Loucy (cell line): Measurements from ENCODE around the gene MRPL38.

ENCODE experiments used
- H2AFZ ChIP-seq: fragments of 200-600 bp; sonication (generic); 2 replicates; pipeline ENCODE4 v1.6.0; 2016; ENCODE audit warnings: antibody characterized with exemption, mild to moderate bottlenecking, low read length, moderate library complexity
- H3F3A ChIP-seq: fragments of 200-600 bp; 2 replicates; pipeline ENCODE4 v1.6.0; 2016; ENCODE audit warnings: antibody characterized with exemption, low read depth, mild to moderate bottlenecking
- H3K27me3 ChIP-seq: fragments of 200-600 bp; sonication (generic); 2 replicates; pipeline ENCODE4 v1.6.1; 2014; ENCODE audit warnings: low read length, mild to moderate bottlenecking; ENCODE audit not compliant: insufficient read depth, poor library complexity, severe bottlenecking
- H3K36me3 ChIP-seq: fragments of 200-600 bp; sonication (generic); 2 replicates; pipeline ENCODE4 v1.6.1; 2016; ENCODE audit warnings: low read length; ENCODE audit not compliant: insufficient read depth
- H3K4me1 ChIP-seq: fragments of 200-600 bp; sonication (generic); 2 replicates; pipeline ENCODE4 v1.5.1; 2014; ENCODE audit warnings: low read length, mild to moderate bottlenecking; ENCODE audit not compliant: insufficient read depth, poor library complexity, severe bottlenecking
- H3K4me2 ChIP-seq: fragments of 200-600 bp; sonication (generic); 2 replicates; pipeline ENCODE4 v1.6.0; 2014; ENCODE audit warnings: antibody characterized with exemption, low read length, low read depth, mild to moderate bottlenecking; ENCODE audit not compliant: poor library complexity, severe bottlenecking
- H3K4me3 ChIP-seq: fragments of 200-600 bp; sonication (generic); 2 replicates; pipeline ENCODE4 v1.5.1; 2014; ENCODE audit warnings: low read length, mild to moderate bottlenecking, mixed read lengths; ENCODE audit not compliant: poor library complexity, severe bottlenecking
- H3K79me2 ChIP-seq: fragments of 200-600 bp; sonication (generic); 2 replicates; pipeline ENCODE4 v1.6.1; 2014; ENCODE audit warnings: low read length; ENCODE audit not compliant: insufficient read depth
- H3K9ac ChIP-seq: fragments of 200-600 bp; sonication (generic); 2 replicates; pipeline ENCODE4 v1.6.0; 2014; ENCODE audit warnings: mild to moderate bottlenecking, low read depth, low read length, moderate library complexity; ENCODE audit not compliant: poor library complexity, severe bottlenecking
- H3K9me2 ChIP-seq: fragments of 200-600 bp; sonication (generic); replicated peaks from 2 replicates; pipeline ENCODE4 v1.6.1; 2016; ENCODE audit warnings: low read depth, low read length, mixed read lengths
- H3K9me3 ChIP-seq: fragments of 200-600 bp; sonication (generic); 2 replicates; pipeline ENCODE4 v1.6.1; 2014; ENCODE audit warnings: mild to moderate bottlenecking, antibody characterized with exemption, low read length, low read depth; ENCODE audit not compliant: insufficient read depth
- H4K20me1 ChIP-seq: fragments of 200-600 bp; sonication (generic); 2 replicates; pipeline ENCODE4 v1.6.0; 2014; ENCODE audit warnings: antibody characterized with exemption, low read length, mild to moderate bottlenecking; ENCODE audit not compliant: insufficient read depth, poor library complexity, severe bottlenecking
- CTCF ChIP-seq: fragments of 200-600 bp; sonication (generic); conservative IDR thresholded peaks from 2 replicates; pipeline ENCODE4 v1.5.1; 2014; ENCODE audit warnings: mild to moderate bottlenecking, antibody characterized with exemption, low read length
- EZH2phosphoT487 ChIP-seq: fragments of 200-600 bp; IDR thresholded peaks from 2 replicates; pipeline ENCODE4 v1.6.1; 2018; ENCODE audit warnings: antibody characterized with exemption, mild to moderate bottlenecking, moderate library complexity, borderline replicate concordance

Gene MRPL38

DNA sequence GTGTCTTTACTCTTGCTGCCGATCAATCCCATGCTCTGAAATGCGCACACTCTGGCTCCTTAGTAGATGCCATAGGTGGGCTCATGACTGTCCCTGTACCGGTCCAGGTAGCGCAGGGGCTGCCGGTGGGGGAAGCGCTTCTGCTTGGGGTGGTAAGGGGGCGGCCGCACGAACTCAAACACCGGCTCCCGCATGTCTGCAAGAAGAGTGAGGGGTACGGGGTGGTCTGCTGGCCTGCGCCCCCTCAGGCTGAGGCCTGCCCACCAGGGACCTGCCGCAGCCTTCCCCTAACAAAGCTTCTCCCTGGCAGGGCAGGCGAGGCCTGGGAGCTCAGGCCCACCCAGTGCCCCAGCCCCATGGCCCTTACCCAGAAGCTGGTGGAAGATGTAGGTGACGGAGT is 5.9 kb downstream of the MRPL38 start:
- no peak overlapping the region for H3K4me3 ChIP-seq
- peaks cover 32% of the 10 kb centered on the region for H3K4me1 ChIP-seq
- H4K20me1 ChIP-seq: no peaks in the 10 kb centered on the region
- no peaks in the 10 kb centered on the region for H3K27me3 ChIP-seq
- H3K79me2 ChIP-seq: peaks cover 50% of the 10 kb centered on the region
- H3K9me3 ChIP-seq: no peaks in the 10 kb centered on the region
- peaks cover 5% of the 10 kb centered on the region for H3F3A ChIP-seq
- TF ChIP-seq CTCF (no peak), EZH2phosphoT487 (no peak)
- H3K9me2 ChIP-seq: no peaks in the 10 kb centered on the region
- peaks cover 28% of the 10 kb centered on the region; the same call in 1 of the 2 replicates for H3K36me3 ChIP-seq
- H3K4me2 ChIP-seq: no peak overlapping the region
- no peak overlapping the region for H3K9ac ChIP-seq
- H2AFZ ChIP-seq: no peak overlapping the region

GRCh38 chr17:75898065-75898464 is 6.6 kb downstream of the MRPL38 start:
- Histone ChIP-seq H3K4me3 (no peak overlapping the region), H3K79me2 (peaks cover 46% of the 10 kb centered on the region), H3K4me2 (no peak overlapping the region), H3K4me1 (peaks cover 29% of the 10 kb centered on the region), H3K9ac (no peak overlapping the region), H3K27me3 (no peaks in the 10 kb centered on the region), H3K36me3 (peaks cover 28% of the 10 kb centered on the region; the same call in 1 of the 2 replicates), H4K20me1 (no peaks in the 10 kb centered on the region), H3K9me2 (no peaks in the 10 kb centered on the region), H3F3A (peaks cover 5% of the 10 kb centered on the region), H2AFZ (no peak overlapping the region), H3K9me3 (no peaks in the 10 kb centered on the region)
- TF ChIP-seq EZH2phosphoT487 (no peak), CTCF (no peak)

DNA sequence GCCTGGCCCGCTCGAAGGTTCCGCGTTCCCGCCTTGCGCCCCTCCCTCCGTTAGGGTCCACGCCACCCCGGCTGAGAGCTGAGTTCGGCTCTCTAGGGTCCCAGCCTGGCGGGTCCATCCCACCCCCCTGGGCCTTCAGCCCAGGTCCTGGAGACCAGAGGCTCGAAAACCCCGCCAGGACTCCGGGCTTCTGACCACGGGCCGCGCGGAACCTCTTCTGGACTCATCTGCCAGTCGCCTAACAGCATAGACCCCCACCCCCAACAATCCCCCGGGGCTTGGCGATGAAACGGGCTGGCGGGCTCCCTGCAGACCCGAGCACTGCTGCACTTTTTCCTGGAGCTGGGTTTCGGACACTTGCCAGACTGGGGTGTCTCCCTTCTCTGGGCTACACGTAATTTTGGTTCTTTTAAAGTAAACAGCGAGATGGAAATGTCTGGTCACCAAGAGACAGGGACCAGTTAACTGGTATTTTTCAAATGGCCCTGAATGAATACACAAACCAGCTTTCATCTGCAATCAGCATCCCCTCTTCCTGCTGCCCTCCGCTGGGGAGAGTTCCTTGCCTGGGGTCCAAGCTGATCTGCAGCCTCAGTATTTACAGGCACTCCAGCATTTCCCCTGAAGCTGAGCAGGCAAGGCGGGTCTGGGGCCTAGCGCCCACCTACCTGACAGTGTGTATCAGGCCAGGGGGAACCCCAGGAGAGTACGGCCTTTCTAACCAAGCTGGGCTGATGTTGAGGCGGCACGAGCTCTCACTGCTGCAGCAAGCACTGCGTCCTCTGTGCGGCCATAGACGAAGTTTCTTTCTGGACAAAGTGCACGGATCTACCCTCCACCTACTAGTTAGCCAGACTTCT is 7.3 kb downstream of the MRPL38 start:
- TF ChIP-seq EZH2phosphoT487: no peak
- TF ChIP-seq CTCF: no peak
- Histone ChIP-seq H3K27me3 (no peaks in the 10 kb centered on the region), H3K9me2 (no peaks in the 10 kb centered on the region), H3K9me3 (no peaks in the 10 kb centered on the region), H3K4me1 (peaks cover 27% of the 10 kb centered on the region), H4K20me1 (no peaks in the 10 kb centered on the region), H3K4me3 (peak overlapping the region; percentile 74), H3K9ac (peak overlapping the region; percentile 80), H3F3A (peaks cover 5% of the 10 kb centered on the region), H3K36me3 (peaks cover 28% of the 10 kb centered on the region; the same call in 1 of the 2 replicates), H3K79me2 (peaks cover 41% of the 10 kb centered on the region), H3K4me2 (peak overlapping the region; percentile 96), H2AFZ (no peak overlapping the region)
